PC-9 (cell line): ENCODE results near the gene KDM4F. TPM values are rescaled to one million over a fixed set of nuclear protein-coding genes. Genes with fewer than 3 reads are reported as not detected.
A peak's percentile ranks its signal among the peaks of the same experiment; 100 is the strongest.

Source experiments
- BruUV-seq: library from RNA; stranded (reverse); fragments of 400-500 nt; replicated peaks from 2 replicates; lab custom pipeline; 2021; lab: Mats Ljungman, UMichigan
- CTCF ChIA-PET: fragments of 300-600 bp; sonication (Branson Sonifier 250); formaldehyde crosslinking; loops from one replicate; lab custom pipeline; 2022; ENCODE audit warnings: antibody characterized with exemption; lab: Charles Lee
- POLR2A ChIA-PET: fragments of 300-600 bp; sonication (Branson Sonifier 250); formaldehyde crosslinking; loops from one replicate; lab custom pipeline; 2022; ENCODE audit warnings: antibody characterized with exemption; ENCODE audit not compliant: unreplicated experiment; lab: Charles Lee
- DNase-seq, 2 experiments: peaks; one replicate each; pipeline versions ENCODE4 v3.0.0 to v3.0.0-alpha.2; 2015 to 2022; ENCODE audit warnings: mixed read lengths in 1 of 2
- H2AFZ ChIP-seq: fragments of 200-600 bp; sonication (generic); 2 replicates; pipeline ENCODE4 v1.8.1; 2017; ENCODE audit warnings: antibody characterized with exemption
- H3F3A ChIP-seq: fragments of 200-600 bp; sonication (generic); 2 replicates; pipeline ENCODE4 v1.8.1; 2017; ENCODE audit warnings: antibody characterized with exemption, mild to moderate bottlenecking, low read depth; ENCODE audit not compliant: insufficient read depth
- H3K27ac ChIP-seq: fragments of 200-600 bp; sonication (generic); 2 replicates; pipeline ENCODE4 v1.6.1; 2016; ENCODE audit warnings: mixed run types
- H3K27me3 ChIP-seq: fragments of 200-600 bp; sonication (generic); 2 replicates; pipeline ENCODE4 v1.6.1; 2016; ENCODE audit warnings: low read depth, mixed run types; ENCODE audit not compliant: insufficient read depth
- H3K36me3 ChIP-seq: fragments of 200-600 bp; sonication (generic); 2 replicates; pipeline ENCODE4 v1.6.1; 2016; ENCODE audit warnings: low read depth, mixed run types
- H3K4me1 ChIP-seq: fragments of 200-600 bp; sonication (generic); replicated peaks from 2 replicates; pipeline ENCODE4 v1.6.1; 2016; ENCODE audit warnings: mixed run types; ENCODE audit not compliant: insufficient read depth
- H3K4me2 ChIP-seq: fragments of 200-600 bp; sonication (generic); 2 replicates; pipeline ENCODE4 v1.6.1; 2017; ENCODE audit warnings: mixed run types
- H3K4me3 ChIP-seq: fragments of 200-600 bp; sonication (generic); 2 replicates; pipeline ENCODE4 v1.6.1; 2016; ENCODE audit warnings: mixed run types
- H3K79me2 ChIP-seq: fragments of 200-600 bp; sonication (generic); 2 replicates; pipeline ENCODE4 v1.6.1; 2017; ENCODE audit warnings: low read depth, mixed run types
- H3K9me2 ChIP-seq: fragments of 200-600 bp; sonication (generic); 2 replicates; pipeline ENCODE4 v1.8.1; 2017; ENCODE audit warnings: mild to moderate bottlenecking; ENCODE audit not compliant: insufficient read depth
- H3K9me3 ChIP-seq: fragments of 200-600 bp; sonication (generic); 2 replicates; pipeline ENCODE4 v1.8.1; 2016; ENCODE audit warnings: low read depth; ENCODE audit not compliant: insufficient read depth
- H4K20me1 ChIP-seq: fragments of 200-600 bp; sonication (generic); 2 replicates; pipeline ENCODE4 v1.8.1; 2017; ENCODE audit not compliant: insufficient read depth
- EZH2 ChIP-seq: fragments of 200-600 bp; sonication (generic); IDR thresholded peaks from 2 replicates; pipeline ENCODE4 v1.8.0; 2017; ENCODE audit warnings: antibody characterized with exemption, low read depth
- intact Hi-C: fragments of 100-400 bp; cut with micrococcal nuclease; formaldehyde crosslinking; loops from one replicate; pipeline ENCODE4 v1.10.0; 2022; ENCODE audit not compliant: unreplicated experiment
- total RNA-seq: library from RNA; stranded (reverse); gene quantifications from 2 replicates; pipeline ENCODE4 v1.2.3, GENCODE V29; 2021
- TF ChIP-seq, protein P1 (sequence below): fragments of 200-600 bp; sonication (generic); conservative IDR thresholded peaks from 2 replicates; pipeline ENCODE4 v1.6.1; 2017; ENCODE audit warnings: mixed run types, antibody characterized with exemption, mild to moderate bottlenecking, moderate library complexity

KDM4F gene
- total RNA-seq, 1 experiment from 2014 or later = not detected

- intact Hi-C loops = no loop called here
- CTCF ChIA-PET = no interaction called here
- BruUV-seq = no TSS peak
These were observed 27.2 kb downstream of the KDM4F start for GRCh38 chr11:95076416-95076815.

DNA sequence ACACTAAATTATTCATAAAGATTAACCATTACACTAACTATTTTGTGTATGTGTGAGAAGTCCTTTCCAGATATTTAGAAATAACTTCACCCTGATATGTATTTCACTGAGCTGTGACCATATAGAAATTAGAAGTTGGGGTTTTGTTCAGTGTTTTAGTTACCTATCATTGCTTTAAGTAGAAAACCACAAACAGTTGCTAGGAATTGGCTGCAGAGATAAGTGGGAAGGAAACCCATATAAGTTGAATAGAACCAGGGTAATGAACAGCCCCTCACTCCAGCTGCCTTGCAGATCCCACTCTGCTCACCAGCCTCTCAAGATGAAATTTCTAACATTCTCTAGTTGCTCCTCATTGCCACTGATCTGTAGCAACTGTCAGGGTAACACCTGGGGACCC lies 27.8 kb downstream of the KDM4F start:
- POLR2A ChIA-PET = no interaction called here
- no peak overlapping the region for H2AFZ ChIP-seq
- intact Hi-C loops = no loop called here

More at GRCh38 chr11:95076416-95076815, 27.2 kb downstream of the KDM4F start:
- H3K27ac ChIP-seq = peak overlapping the region; percentile 76
- H3K9me3 ChIP-seq = no peaks in the 10 kb centered on the region
- no peak overlapping the region for H2AFZ ChIP-seq
- peaks cover 52% of the 10 kb centered on the region for H3K4me1 ChIP-seq
- TF ChIP-seq, protein P1, sequence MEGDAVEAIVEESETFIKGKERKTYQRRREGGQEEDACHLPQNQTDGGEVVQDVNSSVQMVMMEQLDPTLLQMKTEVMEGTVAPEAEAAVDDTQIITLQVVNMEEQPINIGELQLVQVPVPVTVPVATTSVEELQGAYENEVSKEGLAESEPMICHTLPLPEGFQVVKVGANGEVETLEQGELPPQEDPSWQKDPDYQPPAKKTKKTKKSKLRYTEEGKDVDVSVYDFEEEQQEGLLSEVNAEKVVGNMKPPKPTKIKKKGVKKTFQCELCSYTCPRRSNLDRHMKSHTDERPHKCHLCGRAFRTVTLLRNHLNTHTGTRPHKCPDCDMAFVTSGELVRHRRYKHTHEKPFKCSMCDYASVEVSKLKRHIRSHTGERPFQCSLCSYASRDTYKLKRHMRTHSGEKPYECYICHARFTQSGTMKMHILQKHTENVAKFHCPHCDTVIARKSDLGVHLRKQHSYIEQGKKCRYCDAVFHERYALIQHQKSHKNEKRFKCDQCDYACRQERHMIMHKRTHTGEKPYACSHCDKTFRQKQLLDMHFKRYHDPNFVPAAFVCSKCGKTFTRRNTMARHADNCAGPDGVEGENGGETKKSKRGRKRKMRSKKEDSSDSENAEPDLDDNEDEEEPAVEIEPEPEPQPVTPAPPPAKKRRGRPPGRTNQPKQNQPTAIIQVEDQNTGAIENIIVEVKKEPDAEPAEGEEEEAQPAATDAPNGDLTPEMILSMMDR = no peak
- TF ChIP-seq EZH2 = no peak
- peaks cover 5% of the 10 kb centered on the region; the same call in 1 of the 2 replicates for H3K9me2 ChIP-seq
- DNase-seq = peak in 1 of 2 experiments; percentile 98
- peak overlapping the region; percentile 62 for H3K4me2 ChIP-seq
- H3F3A ChIP-seq = peaks cover 12% of the 10 kb centered on the region
- POLR2A ChIA-PET = interaction anchor here (0.5 to 0.6 kb wide), 3 partner anchors 14 to 74 kb away, joined by 3 to 4 read pairs (median 4); no protein-coding TSS in a partner anchor
- H3K36me3 ChIP-seq = no peaks in the 10 kb centered on the region
- no peaks in the 10 kb centered on the region for H4K20me1 ChIP-seq
- H3K4me3 ChIP-seq = no peak overlapping the region; the same call in 1 of the 2 replicates
- no peaks in the 10 kb centered on the region for H3K79me2 ChIP-seq
- no peaks in the 10 kb centered on the region for H3K27me3 ChIP-seq

DNA sequence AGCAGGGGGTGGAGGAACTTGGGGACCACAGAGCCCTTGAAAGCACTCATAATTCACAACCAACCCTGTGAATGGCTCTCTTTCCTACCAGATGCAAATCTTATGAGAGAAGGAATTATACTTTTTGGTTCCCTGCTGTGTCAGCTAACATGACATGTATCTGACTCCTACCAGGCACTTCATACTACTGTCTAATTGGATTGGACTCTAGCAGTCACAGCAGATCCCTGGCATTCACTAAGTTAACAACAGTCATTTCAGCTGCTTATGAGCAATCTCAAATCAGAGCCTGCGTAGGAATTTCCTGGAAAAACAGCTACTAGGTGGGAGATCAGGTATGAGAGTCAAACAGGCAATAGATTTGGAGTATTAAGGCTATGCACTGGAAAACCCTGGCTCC lies 29.3 kb downstream of the KDM4F start:
- no TSS peak for BruUV-seq
- H3K36me3 ChIP-seq = no peaks in the 10 kb centered on the region
- POLR2A ChIA-PET = no interaction called here

More for the DNA sequence above, 27.8 kb downstream of the KDM4F start:
- Histone ChIP-seq H3K36me3 (no peaks in the 10 kb centered on the region), H3K4me1 (peaks cover 52% of the 10 kb centered on the region), H3K9me2 (peaks cover 5% of the 10 kb centered on the region; the same call in 1 of the 2 replicates), H3F3A (peaks cover 12% of the 10 kb centered on the region), H3K27ac (peak overlapping the region; percentile 76), H4K20me1 (no peaks in the 10 kb centered on the region), H3K9me3 (no peaks in the 10 kb centered on the region), H3K27me3 (no peaks in the 10 kb centered on the region), H3K79me2 (no peaks in the 10 kb centered on the region), H3K4me3 (no peak overlapping the region), H3K4me2 (peak overlapping the region; percentile 62)
- TF ChIP-seq, protein P1 = no peak
- TF ChIP-seq EZH2 = no peak
- no TSS peak for BruUV-seq
- CTCF ChIA-PET = no interaction called here
- DNase-seq = no peak

More for the DNA sequence above, 29.3 kb downstream of the KDM4F start:
- no peak overlapping the region for H3K4me3 ChIP-seq
- H2AFZ ChIP-seq = no peak overlapping the region
- CTCF ChIA-PET = no interaction called here
- TF ChIP-seq, protein P1 = no peak
- no peak for TF ChIP-seq EZH2
- H3F3A ChIP-seq = peaks cover 12% of the 10 kb centered on the region
- no peaks in the 10 kb centered on the region for H4K20me1 ChIP-seq
- H3K4me1 ChIP-seq = peaks cover 40% of the 10 kb centered on the region
- intact Hi-C loops = no loop called here
- peaks cover 5% of the 10 kb centered on the region; the same call in 1 of the 2 replicates for H3K9me2 ChIP-seq
- no peaks in the 10 kb centered on the region for H3K27me3 ChIP-seq
- DNase-seq = peak in 1 of 2 experiments; percentile 69
- no peaks in the 10 kb centered on the region for H3K9me3 ChIP-seq
- no peaks in the 10 kb centered on the region for H3K79me2 ChIP-seq
- no peak overlapping the region for H3K4me2 ChIP-seq
- H3K27ac ChIP-seq = no peak overlapping the region
